ENCODE data around the gene BCKDHA. TPM values are rescaled to one million over a fixed set of nuclear protein-coding genes. Genes with fewer than 3 reads are reported as not detected.
A peak's percentile ranks its signal among the peaks of the same experiment; 100 is the strongest.

BCKDHA gene
- total and polyA plus RNA-seq, 8 donors = 9.3 to 34.2 (median 22.1) TPM

DNA sequence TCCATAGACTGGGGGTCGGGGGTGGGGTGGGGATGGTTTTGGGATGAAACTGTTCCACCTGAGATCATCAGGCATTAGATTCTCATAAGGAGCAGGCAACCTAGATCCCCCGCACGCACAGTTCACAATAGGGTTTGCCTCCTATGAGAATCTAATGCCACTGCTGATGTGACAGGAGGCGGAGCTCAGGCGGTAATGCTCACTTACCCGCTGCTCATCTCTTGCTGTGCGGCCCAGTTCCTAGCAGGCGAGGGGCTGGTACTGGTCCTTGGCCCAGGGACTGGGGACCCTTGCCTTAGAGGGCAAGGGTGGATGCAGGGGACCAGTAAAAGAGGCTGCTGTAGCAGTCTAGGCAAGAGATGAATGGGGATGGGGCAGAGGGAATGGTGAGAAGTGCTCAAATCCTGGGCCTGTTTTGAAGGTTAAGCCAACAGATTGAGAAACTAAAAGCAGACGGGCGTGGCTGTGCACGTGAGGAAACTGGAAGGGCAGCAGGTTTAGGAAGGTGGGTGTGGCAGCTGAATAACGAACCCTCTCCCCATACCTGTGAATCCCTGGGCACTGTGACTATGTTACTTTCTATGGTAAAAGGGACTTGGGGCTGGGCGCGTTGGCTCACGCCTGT lies 43.8 kb downstream of the BCKDHA start:
- Histone ChIP-seq H3K27ac (no peak overlapping the region), H3K9me3 (no peaks in the 10 kb centered on the region), H3K27me3 (no peaks in the 10 kb centered on the region), H3K4me3 (no peak overlapping the region), H3K36me3 (no peaks in the 10 kb centered on the region), H3K4me1 (peaks cover 0 to 6% (median 4%) of the 10 kb centered on the region in 3 donors)
- FAIRE-seq (no peak), ATAC-seq (no peak), DNase-seq (peak in 1 of 6 donors; percentile 10)
- no peak for TF ChIP-seq CTCF (IDR thresholded peaks at IDR 0.05)
- intact Hi-C loops (cut with DNase I) = loop anchor here in 2 of 3 donors (10.0 kb wide), 2 partner anchors 107 to 133 kb away; partner anchors contain the start of gene CEACAM21 (in 1 of the 2)
- WGBS, 2 donors = 62 to 66% methylated on average over 15 of the region's 15 CpGs

DNA sequence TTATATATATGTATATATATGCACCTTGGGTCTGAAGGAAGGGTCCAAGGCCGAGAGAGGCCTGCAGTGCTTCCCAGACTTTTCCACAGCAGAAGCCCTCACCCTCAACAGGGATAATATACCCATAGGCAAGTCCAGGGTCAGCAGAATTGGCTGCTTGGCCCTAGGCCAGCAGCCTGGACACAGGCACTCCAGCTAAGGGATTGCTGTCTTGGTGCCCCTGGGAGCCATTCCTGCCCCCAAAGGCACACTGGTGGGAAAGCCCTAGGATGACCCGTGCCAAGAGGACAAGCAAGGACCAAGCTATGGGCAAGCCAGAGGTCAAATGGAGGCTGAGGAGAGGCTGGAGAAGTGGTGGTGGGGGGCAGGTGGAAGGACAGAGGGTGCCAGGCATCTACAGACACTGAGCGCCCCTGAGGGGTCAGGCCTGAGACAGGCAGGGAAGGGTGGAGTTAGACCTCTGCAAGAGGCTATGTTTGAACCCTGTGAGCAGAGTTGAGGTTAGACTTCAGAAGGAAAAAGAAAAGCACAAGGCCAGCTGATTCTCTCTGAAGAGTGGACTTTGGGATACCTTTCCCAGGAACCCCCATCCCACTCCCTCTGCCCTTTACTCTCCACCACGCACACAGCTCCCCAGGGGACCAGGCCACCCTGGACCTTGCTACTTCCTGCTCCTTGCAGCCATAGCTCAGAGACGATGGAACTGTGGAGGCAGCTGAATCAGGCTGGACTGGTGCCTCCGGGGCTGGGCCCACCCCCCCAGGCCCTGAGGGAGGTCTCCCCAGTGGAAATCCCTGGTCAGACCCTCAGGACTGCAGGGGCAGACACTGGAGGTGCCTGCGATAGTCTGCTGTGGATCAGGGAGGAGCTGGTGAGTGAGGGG lies 45.1 kb downstream of the BCKDHA start, which contains the start of gene ERICH4:
Gene ERICH4 (plus strand): TSS at position 684 of the 883 bp plus-strand sequence. CDS start 14 bp downstream, at position 698.
- no peak for DNase-seq
- Histone ChIP-seq H3K27me3 (no peaks in the 10 kb centered on the region), H3K4me3 (no peak within 1 kb of the TSS), H3K9me3 (no peaks in the 10 kb centered on the region), H3K4me1 (peaks cover 0 to 6% (median 4%) of the 10 kb centered on the region in 3 donors), H3K27ac (no peak within 1 kb of the TSS), H3K36me3 (no peaks in the 10 kb centered on the region)
- FAIRE-seq = no peak
- TF ChIP-seq CTCF (IDR thresholded peaks at IDR 0.05) = no peak
- intact Hi-C loops (cut with DNase I) = loop anchor here in 2 of 3 donors (10.0 kb wide), 2 partner anchors 108 to 132 kb away; partner anchors contain the start of gene CEACAM21 (in 1 of the 2)
- ATAC-seq = no peak
- WGBS, 2 donors = 45 to 58% methylated on average over 7 of the region's 7 CpGs

DNA sequence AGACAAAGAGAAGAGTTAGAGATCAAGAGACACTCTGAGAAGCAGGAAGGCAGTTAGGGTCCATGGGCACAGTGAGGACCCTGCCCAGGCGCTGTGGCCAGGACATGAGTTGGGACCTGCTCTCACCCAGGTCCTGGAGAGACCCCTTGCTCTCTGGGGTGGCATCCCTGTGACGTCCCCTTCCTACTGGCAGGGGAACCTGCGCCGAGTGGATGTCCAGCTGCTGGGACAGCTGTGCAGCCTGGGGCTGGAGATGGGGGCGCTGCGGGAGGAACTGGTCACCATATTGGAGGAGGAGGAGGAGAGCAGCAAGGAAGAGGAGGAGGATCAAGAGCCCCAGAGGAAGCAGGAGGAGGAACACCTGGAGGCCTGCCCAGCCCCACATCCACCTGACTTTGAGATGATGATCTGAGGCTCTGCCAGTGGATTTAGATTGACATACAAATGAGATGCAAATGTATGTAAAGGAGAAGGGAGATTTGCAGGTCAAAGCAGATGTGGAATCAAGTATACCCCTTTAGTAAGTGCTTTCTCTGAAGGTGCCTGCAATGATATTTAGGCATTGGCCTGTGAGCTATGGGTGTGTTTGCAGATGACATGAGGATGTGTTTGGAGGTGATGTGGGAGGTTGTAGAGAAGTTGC lies 46.3 kb downstream of the BCKDHA start:
- Histone ChIP-seq H3K4me1 (peaks cover 0 to 3% (median 3%) of the 10 kb centered on the region in 3 donors), H3K27ac (no peak overlapping the region), H3K4me3 (no peak overlapping the region), H3K36me3 (no peaks in the 10 kb centered on the region), H3K9me3 (no peaks in the 10 kb centered on the region), H3K27me3 (no peaks in the 10 kb centered on the region)
- intact Hi-C loops (cut with DNase I) = loop anchor here in 2 of 3 donors (10.0 kb wide), 2 partner anchors 109 to 131 kb away; partner anchors contain the start of gene CEACAM21 (in 1 of the 2)
- WGBS, 2 donors = 42 to 57% methylated on average over 6 of the region's 6 CpGs
- FAIRE-seq = no peak
- no peak for ATAC-seq
- no peak for TF ChIP-seq CTCF (IDR thresholded peaks at IDR 0.05)
- no peak for DNase-seq

- DNase-seq (peak in 1 of 6 donors; percentile 20), FAIRE-seq (no peak), ATAC-seq (no peak)
- intact Hi-C loops (cut with DNase I) = loop anchor here in 2 of 3 donors (5.0 to 10.0 kb wide), 3 partner anchors 111 to 129 kb away; partner anchors contain the start of gene CEACAM21 (in 1 of the 2)
- Histone ChIP-seq H3K27ac (no peak overlapping the region), H3K9me3 (no peaks in the 10 kb centered on the region), H3K27me3 (no peaks in the 10 kb centered on the region), H3K36me3 (no peaks in the 10 kb centered on the region), H3K4me3 (no peak overlapping the region), H3K4me1 (no peaks in the 10 kb centered on the region)
- TF ChIP-seq CTCF (IDR thresholded peaks at IDR 0.05) = no peak
- WGBS, 2 donors = 37 to 38% methylated on average over 5 of the region's 5 CpGs
These were observed 48.0 kb downstream of the BCKDHA start for GRCh38 chr19:41445575-41445974.
